ENCODE results near the gene RNU5D-1.

DNA sequence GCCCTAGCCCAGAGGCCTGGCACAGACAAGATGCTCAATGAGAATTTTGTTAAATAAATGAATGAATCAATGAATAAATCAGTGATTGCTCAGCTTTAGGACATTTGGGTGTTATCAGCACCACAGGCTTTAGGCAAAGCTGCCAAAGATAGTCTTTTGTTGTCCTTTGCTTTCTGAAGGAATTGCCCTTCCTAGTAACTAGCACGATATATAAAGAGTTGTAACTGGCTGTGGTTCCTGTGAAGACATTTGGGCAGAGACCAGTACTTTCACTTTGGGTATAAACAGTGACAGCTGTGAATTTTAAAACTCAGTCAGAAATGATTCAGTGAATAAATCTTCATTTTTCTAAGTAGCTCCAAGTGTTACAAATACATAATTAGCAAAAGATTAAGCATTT is 13.3 kb downstream of the RNU5D-1 start:
- no peak for TF ChIP-seq SIN3A (IDR thresholded peaks at IDR 0.05; ENCODE audit: borderline replicate concordance, low read depth, low read length)
- TF ChIP-seq, protein P1, sequence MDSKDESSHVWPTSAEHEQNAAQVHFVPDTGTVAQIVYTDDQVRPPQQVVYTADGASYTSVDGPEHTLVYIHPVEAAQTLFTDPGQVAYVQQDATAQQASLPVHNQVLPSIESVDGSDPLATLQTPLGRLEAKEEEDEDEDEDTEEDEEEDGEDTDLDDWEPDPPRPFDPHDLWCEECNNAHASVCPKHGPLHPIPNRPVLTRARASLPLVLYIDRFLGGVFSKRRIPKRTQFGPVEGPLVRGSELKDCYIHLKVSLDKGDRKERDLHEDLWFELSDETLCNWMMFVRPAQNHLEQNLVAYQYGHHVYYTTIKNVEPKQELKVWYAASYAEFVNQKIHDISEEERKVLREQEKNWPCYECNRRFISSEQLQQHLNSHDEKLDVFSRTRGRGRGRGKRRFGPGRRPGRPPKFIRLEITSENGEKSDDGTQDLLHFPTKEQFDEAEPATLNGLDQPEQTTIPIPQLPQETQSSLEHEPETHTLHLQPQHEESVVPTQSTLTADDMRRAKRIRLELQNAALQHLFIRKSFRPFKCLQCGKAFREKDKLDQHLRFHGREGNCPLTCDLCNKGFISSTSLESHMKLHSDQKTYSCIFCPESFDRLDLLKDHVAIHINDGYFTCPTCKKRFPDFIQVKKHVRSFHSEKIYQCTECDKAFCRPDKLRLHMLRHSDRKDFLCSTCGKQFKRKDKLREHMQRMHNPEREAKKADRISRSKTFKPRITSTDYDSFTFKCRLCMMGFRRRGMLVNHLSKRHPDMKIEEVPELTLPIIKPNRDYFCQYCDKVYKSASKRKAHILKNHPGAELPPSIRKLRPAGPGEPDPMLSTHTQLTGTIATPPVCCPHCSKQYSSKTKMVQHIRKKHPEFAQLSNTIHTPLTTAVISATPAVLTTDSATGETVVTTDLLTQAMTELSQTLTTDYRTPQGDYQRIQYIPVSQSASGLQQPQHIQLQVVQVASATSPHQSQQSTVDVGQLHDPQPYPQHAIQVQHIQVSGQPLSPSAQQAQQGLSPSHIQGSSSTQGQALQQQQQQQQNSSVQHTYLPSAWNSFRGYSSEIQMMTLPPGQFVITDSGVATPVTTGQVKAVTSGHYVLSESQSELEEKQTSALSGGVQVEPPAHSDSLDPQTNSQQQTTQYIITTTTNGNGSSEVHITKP (CRISPR knock-in tag; IDR thresholded peaks at IDR 0.05; ENCODE audit: low read depth): no peak
- TF ChIP-seq MLX (CRISPR knock-in tag; IDR thresholded peaks at IDR 0.05): no peak
- TF ChIP-seq CTCF (CRISPR knock-in tag; IDR thresholded peaks at IDR 0.05): no peak
- TF ChIP-seq RAD21 (CRISPR knock-in tag; IDR thresholded peaks at IDR 0.05): no peak

Measured in HepG2 (cell line).